A673 (cell line): ENCODE data around the gene SDR42E1. TPM values are rescaled to one million over a fixed set of nuclear protein-coding genes. Genes with fewer than 3 reads are reported as not detected.

ENCODE experiments used
- BruUV-seq: library from RNA; stranded (reverse); fragments of 400-500 nt; replicated peaks from 2 replicates; lab custom pipeline; 2021; lab: Mats Ljungman, UMichigan
- CTCF ChIA-PET: fragments of 300-600 bp; sonication (Branson Sonifier 250); formaldehyde crosslinking; loops from one replicate; lab custom pipeline; 2022; ENCODE audit warnings: antibody characterized with exemption; lab: Charles Lee
- POLR2A ChIA-PET: fragments of 300-600 bp; sonication (Branson Sonifier 250); formaldehyde crosslinking; loops from one replicate; lab custom pipeline; 2022; ENCODE audit warnings: antibody characterized with exemption; ENCODE audit not compliant: low non-redundant PET; lab: Charles Lee
- DNase-seq: peaks from one replicate; pipeline ENCODE4 v3.0.0-alpha.2; 2015; ENCODE audit warnings: low spot score
- H3K27ac ChIP-seq: fragments of 200-600 bp; sonication (generic); 2 replicates; pipeline ENCODE4 v1.5.1; 2016; ENCODE audit warnings: mixed run types, low read depth, mild to moderate bottlenecking, mixed read lengths, antibody characterized with exemption, low read length; ENCODE audit not compliant: poor library complexity, severe bottlenecking
- H3K27me3 ChIP-seq: fragments of 200-600 bp; sonication (generic); replicated peaks from 2 replicates; pipeline ENCODE4 v1.6.1; 2017; ENCODE audit warnings: mixed run types, low read depth, mild to moderate bottlenecking, mixed read lengths, antibody characterized with exemption, low read length; ENCODE audit not compliant: insufficient read depth, poor library complexity
- H3K36me3 ChIP-seq: fragments of 200-600 bp; sonication (generic); 2 replicates; pipeline ENCODE4 v1.6.1; 2016; ENCODE audit warnings: mixed run types, mild to moderate bottlenecking, mixed read lengths, antibody characterized with exemption, low read length; ENCODE audit not compliant: insufficient read depth, poor library complexity, severe bottlenecking
- H3K4me1 ChIP-seq: fragments of 200-600 bp; sonication (generic); 2 replicates; pipeline ENCODE4 v1.6.1; 2017; ENCODE audit warnings: mixed run types, mild to moderate bottlenecking, mixed read lengths, antibody characterized with exemption, low read length; ENCODE audit not compliant: insufficient read depth, poor library complexity, severe bottlenecking
- H3K4me3 ChIP-seq: fragments of 200-600 bp; sonication (generic); 2 replicates; pipeline ENCODE4 v1.5.1; 2016; ENCODE audit warnings: low read depth, mixed run types, mild to moderate bottlenecking, mixed read lengths, low read length; ENCODE audit not compliant: poor library complexity, severe bottlenecking
- H3K9me3 ChIP-seq: fragments of 200-600 bp; sonication (generic); 2 replicates; pipeline ENCODE4 v1.6.1; 2016; ENCODE audit warnings: mixed run types, low read depth, mild to moderate bottlenecking, mixed read lengths, antibody characterized with exemption, low read length; ENCODE audit not compliant: poor library complexity, severe bottlenecking
- EZH2 ChIP-seq: fragments of 200-600 bp; sonication (generic); IDR thresholded peaks from 2 replicates; pipeline ENCODE4 v1.6.1; 2017; ENCODE audit warnings: borderline replicate concordance, low read depth, mild to moderate bottlenecking, mixed read lengths, antibody characterized with exemption, low read length; ENCODE audit not compliant: poor library complexity, severe bottlenecking
- intact Hi-C: fragments of 100-400 bp; cut with micrococcal nuclease; formaldehyde crosslinking; loops from one replicate; pipeline ENCODE4 v1.10.0; 2022; ENCODE audit not compliant: unreplicated experiment
- total RNA-seq: library from RNA; stranded (reverse); gene quantifications from 2 replicates; pipeline ENCODE4 v1.2.3, GENCODE V29; 2021
- TF ChIP-seq, protein P1 (sequence below): fragments of 300-800, 200-600 bp; sonication (generic); conservative IDR thresholded peaks from 2 replicates; pipeline ENCODE4 v1.5.1; 2017; ENCODE audit warnings: low read depth, mild to moderate bottlenecking, antibody characterized with exemption, low read length, moderate library complexity, mixed read lengths

SDR42E1 gene
- total RNA-seq, 1 experiment from 2014 or later, result not detected

GRCh38 chr16:82023206-82023605, 11.9 kb upstream of the SDR42E1 start:
- DNase-seq, result no peak
- TF ChIP-seq, protein P1, sequence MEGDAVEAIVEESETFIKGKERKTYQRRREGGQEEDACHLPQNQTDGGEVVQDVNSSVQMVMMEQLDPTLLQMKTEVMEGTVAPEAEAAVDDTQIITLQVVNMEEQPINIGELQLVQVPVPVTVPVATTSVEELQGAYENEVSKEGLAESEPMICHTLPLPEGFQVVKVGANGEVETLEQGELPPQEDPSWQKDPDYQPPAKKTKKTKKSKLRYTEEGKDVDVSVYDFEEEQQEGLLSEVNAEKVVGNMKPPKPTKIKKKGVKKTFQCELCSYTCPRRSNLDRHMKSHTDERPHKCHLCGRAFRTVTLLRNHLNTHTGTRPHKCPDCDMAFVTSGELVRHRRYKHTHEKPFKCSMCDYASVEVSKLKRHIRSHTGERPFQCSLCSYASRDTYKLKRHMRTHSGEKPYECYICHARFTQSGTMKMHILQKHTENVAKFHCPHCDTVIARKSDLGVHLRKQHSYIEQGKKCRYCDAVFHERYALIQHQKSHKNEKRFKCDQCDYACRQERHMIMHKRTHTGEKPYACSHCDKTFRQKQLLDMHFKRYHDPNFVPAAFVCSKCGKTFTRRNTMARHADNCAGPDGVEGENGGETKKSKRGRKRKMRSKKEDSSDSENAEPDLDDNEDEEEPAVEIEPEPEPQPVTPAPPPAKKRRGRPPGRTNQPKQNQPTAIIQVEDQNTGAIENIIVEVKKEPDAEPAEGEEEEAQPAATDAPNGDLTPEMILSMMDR, result no peak
- TF ChIP-seq EZH2, result no peak
- Histone ChIP-seq H3K9me3 (no peaks in the 10 kb centered on the region), H3K4me1 (no peaks in the 10 kb centered on the region), H3K36me3 (no peaks in the 10 kb centered on the region), H3K27ac (no peak overlapping the region), H3K4me3 (no peak overlapping the region), H3K27me3 (peaks cover 13% of the 10 kb centered on the region)
- intact Hi-C loops, result no loop called here
- BruUV-seq, result no TSS peak
- ChIA-PET POLR2A (no interaction called here), CTCF (no interaction called here)

GRCh38 chr16:82020051-82020450, 8.8 kb upstream of the SDR42E1 start:
- intact Hi-C loops, result no loop called here

DNA sequence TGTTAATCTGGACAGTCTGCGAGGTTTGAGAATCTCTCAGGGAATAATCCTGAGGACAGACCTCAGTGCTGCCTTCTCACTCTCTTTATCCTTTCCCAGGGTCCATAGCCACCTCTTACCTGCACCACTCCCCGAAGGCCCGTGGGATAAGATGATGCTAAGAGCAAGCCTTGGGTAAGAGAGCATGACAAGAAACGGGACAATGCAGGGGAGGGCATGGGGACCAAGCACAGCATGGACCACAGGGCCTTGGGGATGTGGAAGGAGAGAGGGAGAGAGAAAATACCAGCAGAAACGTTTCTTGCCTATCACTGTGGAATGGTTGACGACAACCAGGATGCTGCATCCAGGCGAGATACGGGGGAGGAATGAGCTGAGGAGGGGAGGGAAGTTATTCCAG, 8.3 kb upstream of the SDR42E1 start:
- DNase-seq, result no peak
- Histone ChIP-seq H3K36me3 (no peaks in the 10 kb centered on the region), H3K4me3 (no peak overlapping the region), H3K27me3 (peaks cover 13% of the 10 kb centered on the region), H3K9me3 (peaks cover 4% of the 10 kb centered on the region), H3K27ac (no peak overlapping the region), H3K4me1 (no peaks in the 10 kb centered on the region)
- POLR2A ChIA-PET, result no interaction called here
- CTCF ChIA-PET, result no interaction called here
- BruUV-seq, result no TSS peak
- intact Hi-C loops, result no loop called here
- TF ChIP-seq EZH2, result no peak

More at GRCh38 chr16:82020051-82020450, 8.8 kb upstream of the SDR42E1 start:
- Histone ChIP-seq H3K4me3 (no peak overlapping the region), H3K4me1 (no peaks in the 10 kb centered on the region), H3K27me3 (peaks cover 13% of the 10 kb centered on the region), H3K36me3 (no peaks in the 10 kb centered on the region), H3K27ac (no peak overlapping the region), H3K9me3 (peaks cover 4% of the 10 kb centered on the region)
- ChIA-PET CTCF (no interaction called here), POLR2A (no interaction called here)
- TF ChIP-seq EZH2, result no peak
- TF ChIP-seq, protein P1, result no peak
- BruUV-seq, result no TSS peak
- DNase-seq, result no peak
